Loucy (cell line): ENCODE data around the gene CLPTM1.

Source experiments
- EZH2phosphoT487 ChIP-seq: fragments of 200-600 bp; IDR thresholded peaks from 2 replicates; pipeline ENCODE4 v1.6.1; 2018; ENCODE audit warnings: antibody characterized with exemption, mild to moderate bottlenecking, moderate library complexity, borderline replicate concordance
- TF ChIP-seq, protein P1 (sequence below): fragments of 200-600 bp; sonication (generic); conservative IDR thresholded peaks from 2 replicates; pipeline ENCODE4 v1.5.1; 2014; ENCODE audit warnings: mild to moderate bottlenecking, antibody characterized with exemption, low read length

GRCh38 chr19:44968670-44969069, 13.5 kb downstream of the CLPTM1 start:
- TF ChIP-seq EZH2phosphoT487 = no peak
- TF ChIP-seq, protein P1, sequence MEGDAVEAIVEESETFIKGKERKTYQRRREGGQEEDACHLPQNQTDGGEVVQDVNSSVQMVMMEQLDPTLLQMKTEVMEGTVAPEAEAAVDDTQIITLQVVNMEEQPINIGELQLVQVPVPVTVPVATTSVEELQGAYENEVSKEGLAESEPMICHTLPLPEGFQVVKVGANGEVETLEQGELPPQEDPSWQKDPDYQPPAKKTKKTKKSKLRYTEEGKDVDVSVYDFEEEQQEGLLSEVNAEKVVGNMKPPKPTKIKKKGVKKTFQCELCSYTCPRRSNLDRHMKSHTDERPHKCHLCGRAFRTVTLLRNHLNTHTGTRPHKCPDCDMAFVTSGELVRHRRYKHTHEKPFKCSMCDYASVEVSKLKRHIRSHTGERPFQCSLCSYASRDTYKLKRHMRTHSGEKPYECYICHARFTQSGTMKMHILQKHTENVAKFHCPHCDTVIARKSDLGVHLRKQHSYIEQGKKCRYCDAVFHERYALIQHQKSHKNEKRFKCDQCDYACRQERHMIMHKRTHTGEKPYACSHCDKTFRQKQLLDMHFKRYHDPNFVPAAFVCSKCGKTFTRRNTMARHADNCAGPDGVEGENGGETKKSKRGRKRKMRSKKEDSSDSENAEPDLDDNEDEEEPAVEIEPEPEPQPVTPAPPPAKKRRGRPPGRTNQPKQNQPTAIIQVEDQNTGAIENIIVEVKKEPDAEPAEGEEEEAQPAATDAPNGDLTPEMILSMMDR = no peak
